ENCODE measurements around the gene POC1A.

Gene POC1A

DNA sequence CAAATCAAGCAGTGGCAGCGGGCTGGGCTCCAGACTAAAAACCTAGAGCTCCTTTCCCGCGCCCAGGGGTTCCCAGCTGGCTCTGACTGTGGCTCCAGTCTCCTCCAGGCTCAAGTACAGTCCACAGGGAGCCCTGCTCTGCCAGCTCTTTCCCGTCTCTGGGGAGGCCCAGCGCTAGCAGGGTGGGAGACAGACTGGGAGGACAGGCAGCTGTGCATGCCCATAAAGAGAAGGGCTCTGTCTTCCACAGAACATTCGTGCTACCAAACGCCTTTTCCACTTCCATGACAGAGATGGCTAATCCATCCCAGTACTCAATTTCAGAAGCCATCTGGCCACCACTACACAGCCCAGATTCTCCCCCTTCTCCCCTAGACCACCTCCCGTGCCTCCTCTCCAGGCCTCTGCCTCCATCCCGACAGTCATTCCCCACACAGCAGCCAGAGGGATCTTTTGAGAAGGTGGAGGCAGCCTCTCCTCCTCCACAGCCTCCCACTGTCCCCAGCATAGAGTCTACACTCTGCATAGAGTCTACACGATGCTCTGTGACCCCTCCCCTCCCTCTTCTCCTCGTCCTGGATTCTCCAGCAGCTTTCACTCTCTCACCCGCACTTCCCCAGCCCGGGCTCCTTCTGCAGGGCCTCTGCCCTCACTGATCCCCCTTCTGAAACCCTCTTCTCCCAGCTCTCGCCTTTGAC is 91.0 kb downstream of the POC1A start:
- H3K27me3 ChIP-seq (ENCODE audit: control insufficient read depth, low read length) = no peaks in the 10 kb centered on the region
- no peak overlapping the region for H3K27ac ChIP-seq (ENCODE audit: low read depth, low read length)
- peaks cover 9% of the 10 kb centered on the region for H3K4me1 ChIP-seq (ENCODE audit: control insufficient read depth, low read length)
- H3F3A ChIP-seq (ENCODE audit: control insufficient read depth, insufficient read depth) = no peaks in the 10 kb centered on the region
- H3K36me3 ChIP-seq (ENCODE audit: control insufficient read depth, low read length) = no peaks in the 10 kb centered on the region
- no peak overlapping the region for H3K4me2 ChIP-seq (ENCODE audit: low read length)
- H3K79me2 ChIP-seq (ENCODE audit: control insufficient read depth, low read length) = no peaks in the 10 kb centered on the region
- TF ChIP-seq EZH2phosphoT487 (IDR thresholded peaks at IDR 0.05; ENCODE audit: borderline replicate concordance, low read length) = no peak
- TF ChIP-seq CTCF (IDR thresholded peaks at IDR 0.05; ENCODE audit: low read depth, low read length, poor library complexity, severe bottlenecking) = no peak
- H3K4me3 ChIP-seq (ENCODE audit: low read length) = no peak overlapping the region
- no peaks in the 10 kb centered on the region for H4K20me1 ChIP-seq (ENCODE audit: control insufficient read depth, insufficient read depth, low read depth, low read length)
- H3K9me3 ChIP-seq (ENCODE audit: control insufficient read depth, insufficient read depth, low read length) = no peaks in the 10 kb centered on the region
- H3K9me2 ChIP-seq (replicated peaks; ENCODE audit: control insufficient read depth, low read length) = no peaks in the 10 kb centered on the region

GRCh38 chr3:52062505-52062904 is 91.7 kb downstream of the POC1A start:
- no peak overlapping the region for H3K27ac ChIP-seq (ENCODE audit: low read depth, low read length)
- no peaks in the 10 kb centered on the region for H3F3A ChIP-seq (ENCODE audit: control insufficient read depth, insufficient read depth)
- H3K4me3 ChIP-seq (ENCODE audit: low read length) = no peak overlapping the region
- TF ChIP-seq CTCF (IDR thresholded peaks at IDR 0.05; ENCODE audit: low read depth, low read length, poor library complexity, severe bottlenecking) (no peak), EZH2phosphoT487 (IDR thresholded peaks at IDR 0.05; ENCODE audit: borderline replicate concordance, low read length) (no peak)
- no peaks in the 10 kb centered on the region for H3K36me3 ChIP-seq (ENCODE audit: control insufficient read depth, low read length)
- H3K27me3 ChIP-seq (ENCODE audit: control insufficient read depth, low read length) = no peaks in the 10 kb centered on the region
- no peaks in the 10 kb centered on the region for H4K20me1 ChIP-seq (ENCODE audit: control insufficient read depth, insufficient read depth, low read depth, low read length)
- no peaks in the 10 kb centered on the region for H3K9me2 ChIP-seq (replicated peaks; ENCODE audit: control insufficient read depth, low read length)
- H3K4me2 ChIP-seq (ENCODE audit: low read length) = no peak overlapping the region
- no peaks in the 10 kb centered on the region for H3K79me2 ChIP-seq (ENCODE audit: control insufficient read depth, low read length)
- H3K4me1 ChIP-seq (ENCODE audit: control insufficient read depth, low read length) = peaks cover 16% of the 10 kb centered on the region
- no peaks in the 10 kb centered on the region for H3K9me3 ChIP-seq (ENCODE audit: control insufficient read depth, insufficient read depth, low read length)

DNA sequence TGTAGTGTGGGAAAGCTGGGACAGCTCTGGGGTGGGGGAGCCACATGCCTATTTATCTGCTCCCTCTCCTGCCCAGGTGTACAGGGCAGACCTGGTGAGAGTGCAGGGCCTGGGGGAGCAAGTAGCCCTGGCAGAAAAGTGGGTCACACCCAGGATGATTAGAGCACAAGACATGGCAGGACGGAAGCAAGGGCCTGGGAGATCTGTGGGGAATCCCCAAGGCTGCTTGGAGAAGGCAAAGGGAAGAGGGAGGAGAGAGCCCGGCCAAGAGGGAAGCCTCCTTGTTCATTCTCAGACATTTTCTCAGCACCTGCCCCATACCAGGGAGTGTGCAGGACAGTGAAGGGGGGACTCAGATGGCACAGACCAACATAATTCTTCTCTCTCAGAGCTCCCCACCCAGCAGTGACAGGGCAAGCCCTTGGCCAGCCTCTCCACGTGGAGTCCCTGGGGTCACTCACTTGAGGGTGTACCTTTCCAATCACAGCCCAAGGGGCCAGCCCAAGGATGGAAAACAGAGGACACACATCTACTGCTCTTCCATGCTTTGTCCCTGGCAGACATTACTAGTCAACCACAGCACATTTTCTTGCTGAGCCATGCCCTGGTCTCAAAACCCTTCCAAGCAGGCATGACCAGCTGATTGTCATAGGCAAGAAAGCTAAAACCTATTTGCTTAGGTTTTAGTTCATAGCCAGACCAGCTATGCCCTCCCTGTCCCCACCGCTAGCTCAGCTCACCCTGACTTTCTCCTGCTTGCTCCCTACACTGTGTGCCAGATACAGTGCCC is 92.9 kb downstream of the POC1A start:
- H3F3A ChIP-seq (ENCODE audit: control insufficient read depth, insufficient read depth) = no peaks in the 10 kb centered on the region
- peaks cover 5% of the 10 kb centered on the region for H3K79me2 ChIP-seq (ENCODE audit: control insufficient read depth, low read length)
- no peaks in the 10 kb centered on the region for H3K9me3 ChIP-seq (ENCODE audit: control insufficient read depth, insufficient read depth, low read length)
- H3K4me1 ChIP-seq (ENCODE audit: control insufficient read depth, low read length) = peaks cover 21% of the 10 kb centered on the region
- H3K36me3 ChIP-seq (ENCODE audit: control insufficient read depth, low read length) = no peaks in the 10 kb centered on the region
- H3K27me3 ChIP-seq (ENCODE audit: control insufficient read depth, low read length) = no peaks in the 10 kb centered on the region
- TF ChIP-seq EZH2phosphoT487 (IDR thresholded peaks at IDR 0.05; ENCODE audit: borderline replicate concordance, low read length) = no peak
- TF ChIP-seq CTCF (IDR thresholded peaks at IDR 0.05; ENCODE audit: low read depth, low read length, poor library complexity, severe bottlenecking) = no peak
- no peak overlapping the region for H3K4me3 ChIP-seq (ENCODE audit: low read length)
- no peaks in the 10 kb centered on the region for H4K20me1 ChIP-seq (ENCODE audit: control insufficient read depth, insufficient read depth, low read depth, low read length)
- no peak overlapping the region for H3K27ac ChIP-seq (ENCODE audit: low read depth, low read length)
- H3K4me2 ChIP-seq (ENCODE audit: low read length) = no peak overlapping the region
- no peaks in the 10 kb centered on the region for H3K9me2 ChIP-seq (replicated peaks; ENCODE audit: control insufficient read depth, low read length)
